Mononuclear cell (primary cell): ENCODE results near the gene BANP. TPM values are rescaled to one million over a fixed set of nuclear protein-coding genes. Genes with fewer than 3 reads are reported as not detected.
"Not testable (repeated sequence)": the region's sequence is repeated elsewhere in the genome, so short reads cannot be mapped to it uniquely, and the experiment has no call there.

Source experiments
- H3K27me3 ChIP-seq: 2 replicates; pipeline ENCODE4 v1.6.0; 2011; ENCODE audit warnings: low read length, control low read depth; ENCODE audit not compliant: insufficient read depth
- H3K4me1 ChIP-seq: 2 replicates; pipeline ENCODE4 v1.5.1; 2011; ENCODE audit warnings: mild to moderate bottlenecking, low read length, control low read depth; ENCODE audit not compliant: insufficient read depth
- H3K4me3 ChIP-seq: 2 replicates; pipeline ENCODE4 v1.5.1; 2011; ENCODE audit warnings: mild to moderate bottlenecking, low read length, moderate library complexity
- H3K9me3 ChIP-seq: 2 replicates; pipeline ENCODE4 v1.5.1; 2011; ENCODE audit warnings: low read depth, mild to moderate bottlenecking, control low read depth, low read length
- total RNA-seq: library from RNA; depleted of rRNA; stranded (reverse); fragments of >200 nt; gene quantifications from one replicate; pipeline ENCODE4 v1.2.3, GENCODE V29; 2012

The BANP gene
- 71.8 TPM for total RNA-seq

DNA sequence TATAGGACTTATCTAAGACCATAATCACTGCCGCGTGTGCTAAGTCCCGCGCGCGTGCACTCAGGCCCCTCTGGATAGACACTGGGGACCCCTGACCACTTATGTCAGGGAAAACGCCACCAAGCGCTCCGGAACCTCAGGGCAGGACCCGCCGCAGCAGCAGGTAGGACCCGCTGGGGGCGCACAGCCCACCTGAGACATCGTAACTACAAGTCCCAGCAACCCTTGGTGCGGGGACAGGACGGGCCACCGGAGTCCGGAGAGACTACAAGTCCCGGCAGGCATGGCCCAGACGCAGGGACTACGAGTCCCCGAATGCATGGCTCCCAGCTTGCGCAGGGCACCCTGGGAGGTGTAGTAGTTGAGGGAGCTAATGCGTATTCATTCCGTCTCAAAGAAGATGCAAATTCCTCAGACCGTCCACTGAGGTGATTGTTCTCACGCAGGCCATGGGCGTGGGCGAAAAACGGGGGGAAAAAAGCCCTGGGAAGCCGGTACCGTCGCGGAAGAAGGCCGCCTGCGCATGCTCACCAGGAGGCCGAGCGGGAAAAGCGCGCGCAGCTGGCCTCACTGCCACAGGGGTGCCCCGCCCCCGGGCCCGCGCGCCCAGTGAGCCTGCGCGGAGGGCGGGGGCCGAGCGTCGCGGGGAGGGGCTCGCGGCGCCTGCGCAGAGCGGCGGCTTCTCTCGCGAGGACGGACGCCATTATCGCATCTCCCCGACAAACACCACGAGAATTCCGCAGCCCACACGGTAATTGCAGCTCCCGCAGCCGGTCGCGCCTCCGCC, at the start of gene BANP:
BANP (plus strand) TSS at position 670 of the 787 bp plus-strand sequence. CDS start 23,682 bp downstream, outside the sequence.
- Histone ChIP-seq H3K4me3 (peak within 1 kb of the TSS; percentile 79), H3K4me1 (peaks cover 69% of the 10 kb centered on the region), H3K9me3 (no peaks in the 10 kb centered on the region), H3K27me3 (no peaks in the 10 kb centered on the region)

GRCh38 chr16:87904963-87905362, 46.3 kb upstream of the BANP start:
- H3K4me1 ChIP-seq, H3K27me3 ChIP-seq, H3K9me3 ChIP-seq, H3K4me3 ChIP-seq: not testable (repeated sequence)

DNA sequence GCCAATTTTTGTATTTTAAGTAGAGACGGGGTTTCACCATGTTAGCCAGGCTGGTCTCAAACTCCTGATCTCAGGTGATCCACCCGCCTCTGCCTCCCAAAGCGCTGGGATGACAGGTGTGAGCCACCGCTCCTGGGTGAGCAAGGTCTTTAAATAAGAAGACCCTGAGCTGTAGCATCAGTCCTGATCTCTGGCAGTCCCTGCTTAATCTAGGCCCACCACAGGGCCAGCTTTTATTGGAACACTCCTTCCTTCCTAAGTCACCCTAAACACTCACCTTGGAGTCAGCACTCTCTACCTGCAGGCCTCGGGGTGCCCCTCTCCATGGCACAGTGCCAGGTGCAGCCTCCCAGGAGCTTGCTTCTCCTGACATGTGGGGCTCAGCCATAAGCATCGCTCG, 45.7 kb upstream of the BANP start:
- H3K9me3 ChIP-seq, H3K27me3 ChIP-seq, H3K4me3 ChIP-seq, H3K4me1 ChIP-seq: not testable (repeated sequence)

DNA sequence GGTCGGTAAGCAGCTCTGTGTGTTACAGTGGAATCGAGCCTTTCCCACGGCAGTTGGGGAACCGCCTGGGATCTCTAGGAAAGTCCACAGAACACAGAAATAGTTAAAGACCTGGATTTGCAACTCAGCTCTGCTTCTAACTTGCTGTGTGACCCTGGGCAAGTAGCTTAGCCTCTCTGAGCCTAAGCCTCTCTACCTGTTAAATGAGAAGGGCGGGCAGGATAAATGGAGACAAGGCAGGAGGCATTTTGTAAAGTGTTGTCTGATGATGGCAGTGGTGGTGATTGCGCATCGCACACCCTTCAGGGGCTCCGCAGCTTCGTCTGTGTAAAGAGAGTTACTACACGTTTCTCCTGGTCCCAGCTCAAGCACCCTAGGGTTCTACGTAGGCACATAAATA, 43.1 kb upstream of the BANP start:
- not testable (repeated sequence) for H3K4me1 ChIP-seq, H3K4me3 ChIP-seq, H3K9me3 ChIP-seq, H3K27me3 ChIP-seq

DNA sequence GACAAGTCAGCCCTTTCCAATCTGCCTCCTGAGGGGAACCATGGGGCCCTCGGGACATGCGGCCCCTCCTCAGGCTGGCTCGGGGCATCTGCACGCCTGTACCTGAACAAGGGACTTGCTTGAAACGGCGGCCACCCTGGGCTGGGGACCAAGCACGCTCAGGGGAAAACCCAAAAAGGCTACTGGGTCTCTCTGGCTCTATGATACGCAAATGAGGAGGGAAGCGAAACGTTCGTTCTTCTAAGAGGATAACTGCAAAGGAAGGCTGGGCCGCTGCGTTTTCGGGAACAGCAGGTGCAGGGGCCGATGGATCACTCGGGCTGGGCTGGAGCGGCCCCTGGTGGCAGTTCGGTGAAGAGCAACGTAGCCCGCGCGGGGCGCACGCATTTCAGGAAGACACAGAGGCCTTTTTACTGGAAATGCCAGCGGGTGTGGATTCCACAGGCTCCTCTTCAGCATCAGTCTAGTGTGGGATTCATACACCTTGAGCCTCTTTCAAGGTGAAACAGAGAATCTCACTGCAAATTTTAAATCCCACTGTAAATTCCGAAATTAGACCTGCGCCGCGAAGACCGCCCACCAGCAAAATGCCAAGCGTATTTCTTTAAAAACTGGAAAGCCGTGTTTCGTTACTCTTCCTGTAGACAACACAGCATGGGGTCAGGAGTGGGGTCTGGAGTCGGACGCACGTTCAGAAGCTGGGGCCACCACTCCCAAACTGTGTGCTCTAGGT, 41.9 kb upstream of the BANP start:
- not testable (repeated sequence) for H3K4me1 ChIP-seq

GRCh38 chr16:87911106-87911763, 40.0 kb upstream of the BANP start:
- not testable (repeated sequence) for H3K27me3 ChIP-seq, H3K4me3 ChIP-seq, H3K9me3 ChIP-seq, H3K4me1 ChIP-seq

More for the DNA sequence above, 41.9 kb upstream of the BANP start:
- not testable (repeated sequence) for H3K27me3 ChIP-seq, H3K4me3 ChIP-seq, H3K9me3 ChIP-seq

- not testable (repeated sequence) for H3K27me3 ChIP-seq, H3K9me3 ChIP-seq, H3K4me3 ChIP-seq, H3K4me1 ChIP-seq
Observed at GRCh38 chr16:87912691-87913090, 38.5 kb upstream of the BANP start.

- not testable (repeated sequence) for H3K4me1 ChIP-seq, H3K4me3 ChIP-seq, H3K9me3 ChIP-seq, H3K27me3 ChIP-seq
Observed at GRCh38 chr16:87914021-87914725, 37.1 kb upstream of the BANP start.

DNA sequence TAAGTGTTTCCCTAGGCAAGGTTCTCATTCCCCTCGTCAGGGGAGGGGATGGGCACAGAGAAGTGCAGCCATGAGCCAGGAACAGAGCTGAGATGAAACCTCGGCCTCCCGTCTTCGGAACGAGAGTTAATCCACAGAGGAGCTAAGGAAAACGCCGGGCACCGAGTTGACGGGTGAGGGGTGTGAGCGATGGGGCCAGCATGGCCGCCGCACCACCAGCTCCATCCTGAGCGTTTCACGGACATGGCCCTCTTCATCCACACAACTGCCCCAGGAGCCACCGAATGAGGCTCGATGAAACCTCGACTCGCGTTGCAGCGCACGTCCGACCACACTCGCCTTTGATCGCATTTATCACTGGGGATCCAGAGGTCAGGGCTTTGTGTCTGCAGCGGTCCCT, 36.4 kb upstream of the BANP start:
- Histone ChIP-seq H3K4me3 (no peak overlapping the region), H3K9me3 (no peaks in the 10 kb centered on the region), H3K27me3 (no peaks in the 10 kb centered on the region), H3K4me1 (no peaks in the 10 kb centered on the region)

DNA sequence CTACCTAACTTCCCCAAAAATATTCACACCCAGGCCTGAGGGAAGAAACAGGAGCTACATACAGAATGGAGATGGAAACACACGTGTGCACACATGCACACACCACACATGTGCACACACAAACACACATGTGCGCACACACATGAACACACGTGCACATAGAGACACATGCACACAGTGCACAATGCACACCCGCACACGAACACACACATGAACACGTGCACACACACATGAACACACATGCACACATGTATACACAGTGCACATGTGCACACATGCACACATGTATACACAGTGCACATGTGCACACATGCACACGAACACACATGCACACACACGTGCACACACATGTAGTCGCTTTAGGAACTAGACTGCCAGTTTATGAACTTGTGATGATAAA, 33.7 kb upstream of the BANP start:
- Histone ChIP-seq H3K27me3 (no peaks in the 10 kb centered on the region), H3K4me1 (no peaks in the 10 kb centered on the region), H3K9me3 (no peaks in the 10 kb centered on the region), H3K4me3 (no peak overlapping the region)

DNA sequence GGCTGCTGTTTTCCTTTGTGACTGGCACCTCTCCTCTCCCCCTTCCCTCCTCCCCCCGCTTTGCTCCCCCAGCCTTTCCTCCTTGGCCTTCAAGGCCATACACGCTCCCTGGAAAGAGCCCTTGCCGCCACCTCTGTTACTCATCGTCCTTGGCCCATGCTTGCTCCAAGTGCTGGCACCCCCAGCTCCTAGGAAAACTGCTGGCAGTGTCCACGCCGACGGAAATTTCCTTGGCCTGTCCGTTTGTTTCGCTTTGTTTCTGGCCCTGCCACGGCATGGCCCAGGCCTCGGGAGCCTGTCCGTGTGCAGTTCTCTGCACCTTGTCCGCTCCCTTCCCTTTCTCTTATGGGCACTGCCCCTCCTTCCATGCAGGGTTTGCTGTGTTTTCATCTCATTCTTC, 32.9 kb upstream of the BANP start:
- no peaks in the 10 kb centered on the region for H3K4me1 ChIP-seq
- no peaks in the 10 kb centered on the region for H3K9me3 ChIP-seq
- no peak overlapping the region for H3K4me3 ChIP-seq
- H3K27me3 ChIP-seq, result no peaks in the 10 kb centered on the region

DNA sequence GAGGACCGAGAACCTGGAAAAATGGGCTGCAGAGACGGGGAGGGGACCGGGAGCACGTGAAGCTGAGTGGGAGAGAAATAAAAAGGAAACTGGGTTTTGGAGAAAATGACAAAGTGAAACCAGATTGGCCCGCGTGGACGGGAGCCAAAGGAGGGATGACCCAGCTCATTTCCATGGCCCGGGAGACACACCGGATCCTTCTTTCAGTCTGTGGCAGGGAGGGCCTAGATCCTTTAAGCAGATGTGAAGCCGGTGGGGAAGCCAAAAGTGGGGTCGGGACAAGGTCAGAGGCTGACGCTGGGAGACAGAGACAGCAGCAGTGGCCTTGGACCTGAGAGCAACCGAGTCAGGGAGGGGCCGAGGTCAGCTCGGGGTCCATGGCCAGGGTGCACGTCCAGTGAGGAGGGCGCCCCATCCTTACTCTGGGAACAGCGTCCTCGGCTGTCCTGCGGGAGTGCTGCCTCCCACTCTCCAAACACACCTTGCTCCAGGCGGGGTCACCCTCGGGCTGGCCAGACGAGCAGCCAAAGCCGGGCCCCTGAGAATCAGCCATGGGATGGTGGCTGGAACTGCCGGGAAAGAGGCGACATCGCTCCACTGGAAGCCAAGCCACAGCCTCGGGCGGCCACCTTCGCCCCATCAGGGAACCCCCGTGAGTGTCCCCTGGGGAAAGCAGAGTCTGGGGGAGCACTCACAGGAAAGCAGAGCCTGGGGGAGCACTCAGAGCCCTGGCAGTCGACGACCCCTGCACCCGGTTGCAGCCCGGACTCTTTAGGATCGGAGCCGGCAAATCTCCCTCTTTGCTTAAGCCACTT, 32.2 kb upstream of the BANP start:
- H3K27me3 ChIP-seq, result no peaks in the 10 kb centered on the region
- no peak overlapping the region for H3K4me3 ChIP-seq
- no peaks in the 10 kb centered on the region for H3K4me1 ChIP-seq
- no peaks in the 10 kb centered on the region for H3K9me3 ChIP-seq

GRCh38 chr16:87919681-87919994, 31.6 kb upstream of the BANP start:
- Histone ChIP-seq H3K27me3 (no peaks in the 10 kb centered on the region), H3K4me1 (no peaks in the 10 kb centered on the region), H3K4me3 (no peak overlapping the region), H3K9me3 (no peaks in the 10 kb centered on the region)

DNA sequence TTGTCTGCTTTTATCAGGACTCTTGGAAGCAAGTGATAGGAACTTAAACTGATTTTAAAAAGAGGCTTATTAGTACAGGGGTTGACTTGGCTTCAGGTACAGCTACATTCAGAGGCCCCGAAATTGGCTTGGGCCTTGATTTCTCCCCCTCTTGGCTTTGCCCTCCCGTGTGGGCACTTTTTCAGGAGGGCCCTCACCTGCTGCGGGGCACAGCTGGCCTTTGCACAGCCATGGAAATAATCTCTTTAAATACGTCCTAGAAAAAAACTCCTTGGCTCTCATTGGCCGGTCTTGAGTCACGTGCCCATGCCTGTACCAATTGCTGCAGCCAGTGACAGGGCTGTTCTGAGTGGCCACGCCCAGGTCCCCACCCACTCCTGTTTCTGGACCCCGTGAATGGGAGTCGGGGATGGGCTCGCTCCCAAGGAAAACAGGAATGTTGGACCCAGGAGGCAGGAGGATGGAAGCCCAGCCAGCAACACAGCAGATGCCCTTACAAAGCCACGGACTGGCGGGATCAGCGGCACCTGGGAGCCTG, 29.9 kb upstream of the BANP start:
- H3K4me3 ChIP-seq, result no peak overlapping the region
- no peaks in the 10 kb centered on the region for H3K27me3 ChIP-seq
- peaks cover 3% of the 10 kb centered on the region for H3K4me1 ChIP-seq
- H3K9me3 ChIP-seq, result no peaks in the 10 kb centered on the region
